ENCODE data around the gene SUCLG2.

- no peak for TF ChIP-seq CTCF (conservative IDR thresholded peaks at IDR 0.05)
- TF ChIP-seq ZFX (IDR thresholded peaks at IDR 0.05), result no peak
These were observed 40.2 kb downstream of the SUCLG2 start for GRCh38 chr3:67614195-67614594.

All from C4-2B (cell line).